HUES64 (cell line): Measurements from ENCODE around the gene PLEKHB2.
"Not testable (repeated sequence)": the region's sequence is repeated elsewhere in the genome, so short reads cannot be mapped to it uniquely, and the experiment has no call there.

Experiments used
- H3K27ac ChIP-seq: 2 replicates; pipeline ENCODE4 v1.7.0; 2013; ENCODE audit warnings: low read depth, low read length, inconsistent platforms
- H3K27me3 ChIP-seq: 2 replicates; pipeline ENCODE4 v1.6.1; 2013; ENCODE audit warnings: mild to moderate bottlenecking, low read length; ENCODE audit not compliant: insufficient read depth
- H3K36me3 ChIP-seq: 2 replicates; pipeline ENCODE4 v1.6.1; 2013; ENCODE audit warnings: mild to moderate bottlenecking, low read length; ENCODE audit not compliant: insufficient read depth
- H3K4me1 ChIP-seq: 2 replicates; pipeline ENCODE4 v1.6.1; 2013; ENCODE audit warnings: mild to moderate bottlenecking, low read length, moderate library complexity; ENCODE audit not compliant: insufficient read depth
- H3K4me3 ChIP-seq: 2 replicates; pipeline ENCODE4 v1.5.1; 2013; ENCODE audit warnings: mild to moderate bottlenecking, low read length, moderate library complexity
- H3K9ac ChIP-seq: 2 replicates; pipeline ENCODE4 v1.6.1; 2013; ENCODE audit warnings: mild to moderate bottlenecking, low read depth, low read length
- H3K9me3 ChIP-seq: 2 replicates; pipeline ENCODE4 v1.6.1; 2013; ENCODE audit warnings: low read depth, low read length; ENCODE audit not compliant: insufficient read depth
- WGBS: fragments of 150-250, 120-280 bp; methylation state at CpG from one replicate; pipeline ENCODE4 v1.1.7; 2013; ENCODE audit warnings: missing lambda C conversion rate; 5-methylcytosine and 5-hydroxymethylcytosine counted together

The PLEKHB2 gene

DNA sequence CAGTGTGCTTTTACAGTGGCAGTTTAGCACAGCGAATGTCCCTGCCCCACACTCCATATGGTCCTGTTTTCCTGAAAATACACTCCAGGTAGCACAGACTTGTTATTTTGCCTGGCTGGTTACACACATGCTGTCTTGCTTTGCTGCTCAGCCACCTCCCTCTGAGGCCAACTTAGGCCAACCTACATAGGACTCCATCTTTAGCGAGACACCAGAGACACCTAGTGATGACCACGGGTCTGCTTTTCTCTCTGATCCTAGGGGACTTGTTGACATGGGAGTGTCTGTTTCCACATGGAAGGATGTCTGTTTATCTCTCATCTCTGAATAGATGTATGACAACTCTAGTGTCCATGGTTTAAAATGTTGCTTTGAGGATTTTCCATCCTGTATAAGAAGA is 43.3 kb downstream of the PLEKHB2 start:
- 91% methylated on average over 3 of the region's 3 CpGs for WGBS
- Histone ChIP-seq H3K4me3 (no peak overlapping the region), H3K4me1 (no peaks in the 10 kb centered on the region), H3K27me3 (no peaks in the 10 kb centered on the region), H3K9ac (no peak overlapping the region), H3K36me3 (peaks cover 65% of the 10 kb centered on the region), H3K27ac (no peak overlapping the region), H3K9me3 (no peaks in the 10 kb centered on the region)

DNA sequence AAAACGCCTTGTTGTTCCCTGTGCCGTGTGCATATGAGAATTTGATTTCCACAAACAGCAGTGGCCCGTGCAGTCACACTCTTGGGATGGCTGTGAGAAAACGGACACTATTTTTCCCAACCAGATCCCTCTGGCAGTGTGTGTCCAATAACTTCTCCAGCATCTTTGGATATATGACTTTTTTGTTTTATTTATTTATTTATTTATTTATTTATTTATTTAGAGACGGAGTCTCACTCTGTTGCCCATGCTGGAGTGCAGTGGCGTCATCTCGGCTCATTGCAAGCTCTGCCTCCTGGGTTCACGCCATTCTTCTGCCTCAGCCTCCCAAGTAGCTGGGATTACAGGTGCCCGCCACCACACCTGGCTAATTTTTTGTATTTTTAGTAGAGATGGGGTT is 45.0 kb downstream of the PLEKHB2 start:
- H3K4me1 ChIP-seq, H3K27me3 ChIP-seq, H3K9me3 ChIP-seq, H3K4me3 ChIP-seq, H3K27ac ChIP-seq, H3K9ac ChIP-seq: not testable (repeated sequence)
- 96% methylated on average over 9 of the region's 9 CpGs for WGBS
- H3K36me3 ChIP-seq = peaks cover 48% of the 10 kb centered on the region

DNA sequence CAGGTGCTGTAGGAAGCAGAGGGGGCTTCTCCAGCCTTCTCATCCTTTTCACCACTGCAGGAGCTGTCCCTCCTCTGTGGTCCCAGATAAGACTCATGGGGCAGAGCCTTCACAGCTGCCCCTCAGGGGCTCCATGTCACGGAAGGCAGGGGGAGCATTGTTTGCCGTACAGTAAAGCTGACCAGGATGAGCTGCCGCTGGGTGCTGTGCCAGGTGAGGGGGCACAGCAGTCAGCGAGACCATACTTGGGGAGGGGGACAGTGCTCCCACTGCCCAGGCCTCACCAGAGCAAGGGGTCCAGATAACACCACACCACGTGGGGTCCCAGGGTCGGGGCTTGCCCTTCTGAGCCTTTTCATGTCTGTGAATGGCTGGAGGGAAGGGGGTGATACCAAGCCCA is 46.3 kb downstream of the PLEKHB2 start:
- Histone ChIP-seq H3K9me3 (no peaks in the 10 kb centered on the region), H3K27me3 (no peaks in the 10 kb centered on the region), H3K9ac (no peak overlapping the region), H3K4me3 (no peak overlapping the region), H3K27ac (no peak overlapping the region), H3K4me1 (no peaks in the 10 kb centered on the region), H3K36me3 (peaks cover 39% of the 10 kb centered on the region)
- 94% methylated on average over 6 of the region's 6 CpGs for whole genome bisulfite sequencing

- no peak overlapping the region for H3K9ac ChIP-seq
- no peaks in the 10 kb centered on the region for H3K27me3 ChIP-seq
- no peak overlapping the region for H3K4me3 ChIP-seq
- WGBS = 66% methylated on average over 7 of the region's 7 CpGs
- peaks cover 32% of the 10 kb centered on the region for H3K36me3 ChIP-seq
- no peak overlapping the region for H3K27ac ChIP-seq
- H3K4me1 ChIP-seq = no peaks in the 10 kb centered on the region
- H3K9me3 ChIP-seq = no peaks in the 10 kb centered on the region
These were observed 46.9 kb downstream of the PLEKHB2 start for GRCh38 chr2:131152074-131152473.

- Histone ChIP-seq H3K9ac (no peak overlapping the region), H3K36me3 (peaks cover 20% of the 10 kb centered on the region), H3K4me3 (no peak overlapping the region), H3K27me3 (no peaks in the 10 kb centered on the region), H3K9me3 (no peaks in the 10 kb centered on the region), H3K4me1 (no peaks in the 10 kb centered on the region), H3K27ac (no peak overlapping the region)
- WGBS = 75% methylated on average over 2 of the region's 4 CpGs
These were observed 48.4 kb downstream of the PLEKHB2 start for GRCh38 chr2:131153529-131153928.

DNA sequence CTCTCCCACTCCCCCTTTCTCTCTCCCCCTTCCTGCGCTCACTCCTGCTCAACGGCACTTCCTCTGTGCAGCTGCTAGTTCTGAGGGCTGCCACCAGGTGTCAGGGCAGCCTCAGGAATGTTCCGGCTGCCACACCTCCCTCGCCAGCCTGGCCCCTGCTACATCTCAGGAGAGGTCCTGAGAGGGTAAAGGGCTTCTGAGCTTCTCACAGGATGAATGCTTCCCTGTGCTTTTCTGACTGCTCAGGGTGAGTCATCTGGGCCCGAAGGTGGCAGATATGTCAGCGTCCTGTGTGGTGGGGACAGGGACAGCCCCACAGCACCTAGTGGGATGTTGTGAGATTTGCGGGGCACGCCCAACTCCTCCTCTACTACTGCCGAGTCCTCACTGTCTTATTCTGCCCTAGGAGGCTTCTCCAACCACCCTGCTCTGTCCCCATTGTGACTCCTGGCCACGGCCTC is 49.0 kb downstream of the PLEKHB2 start:
- Histone ChIP-seq H3K9me3 (no peaks in the 10 kb centered on the region), H3K27ac (no peak overlapping the region), H3K4me1 (no peaks in the 10 kb centered on the region), H3K36me3 (peaks cover 14% of the 10 kb centered on the region), H3K27me3 (no peaks in the 10 kb centered on the region), H3K9ac (no peak overlapping the region), H3K4me3 (no peak overlapping the region)
- 43% methylated on average over 10 of the region's 10 CpGs for WGBS

DNA sequence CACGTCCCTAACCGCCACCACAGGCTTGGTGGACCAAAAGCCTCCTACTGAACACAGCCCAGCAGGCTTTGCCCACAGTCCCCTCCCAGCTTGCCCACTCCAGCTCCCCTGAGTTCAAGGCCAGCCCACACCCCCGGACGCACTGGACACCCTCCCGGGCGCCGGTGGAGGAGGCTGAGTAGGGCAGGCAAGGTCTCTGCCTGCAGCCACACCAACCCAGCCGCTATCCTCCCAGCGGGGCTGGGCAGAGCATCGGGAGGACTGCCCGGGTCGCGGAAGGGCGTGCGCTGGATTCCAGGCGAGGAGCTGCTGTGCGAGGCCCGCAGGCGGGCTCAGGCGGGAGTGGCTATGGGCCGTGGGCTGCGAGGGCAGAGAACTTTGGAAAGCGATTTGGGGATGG is 49.5 kb downstream of the PLEKHB2 start:
- Histone ChIP-seq H3K27me3 (no peaks in the 10 kb centered on the region), H3K4me3 (no peak overlapping the region), H3K27ac (no peak overlapping the region), H3K9ac (no peak overlapping the region), H3K9me3 (no peaks in the 10 kb centered on the region), H3K4me1 (no peaks in the 10 kb centered on the region), H3K36me3 (peaks cover 8% of the 10 kb centered on the region)
- 94% methylated on average over 23 of the region's 23 CpGs for WGBS

GRCh38 chr2:131155208-131155855 is 50.2 kb downstream of the PLEKHB2 start:
- Histone ChIP-seq H3K9me3 (no peaks in the 10 kb centered on the region), H3K27ac (no peak overlapping the region), H3K4me1 (no peaks in the 10 kb centered on the region), H3K27me3 (no peaks in the 10 kb centered on the region), H3K36me3 (peaks cover 4% of the 10 kb centered on the region; the same call in 1 of the 2 replicates), H3K4me3 (no peak overlapping the region), H3K9ac (no peak overlapping the region)
- WGBS = 95% methylated on average over 46 of the region's 46 CpGs

GRCh38 chr2:131156452-131157149 is 51.5 kb downstream of the PLEKHB2 start:
- 84% methylated on average over 12 of the region's 12 CpGs for WGBS
- Histone ChIP-seq H3K27me3 (no peaks in the 10 kb centered on the region), H3K4me3 (no peak overlapping the region), H3K27ac (no peak overlapping the region), H3K9ac (no peak overlapping the region), H3K9me3 (no peaks in the 10 kb centered on the region), H3K36me3 (no peaks in the 10 kb centered on the region), H3K4me1 (no peaks in the 10 kb centered on the region)

DNA sequence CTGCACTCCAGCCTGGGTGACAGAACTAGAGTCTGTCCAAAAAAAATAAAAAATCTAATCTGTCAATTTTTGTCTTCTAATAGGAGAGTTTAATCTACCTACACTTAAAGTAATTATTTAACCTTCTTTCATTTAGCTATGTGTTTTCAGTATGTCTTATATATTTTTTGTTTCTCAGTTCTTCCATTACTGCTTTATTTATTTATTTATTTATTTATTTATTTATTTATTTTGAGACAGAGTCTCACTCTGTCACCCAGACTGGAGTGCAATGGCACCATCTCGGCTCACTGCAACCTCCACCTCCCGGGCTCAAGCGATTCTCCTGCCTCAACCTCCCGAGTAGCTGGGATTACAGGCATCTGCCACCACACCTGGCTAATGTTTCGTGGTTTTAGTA is 60.4 kb downstream of the PLEKHB2 start:
- not testable (repeated sequence) for H3K9me3 ChIP-seq, H3K27ac ChIP-seq, H3K4me1 ChIP-seq, H3K9ac ChIP-seq, H3K27me3 ChIP-seq, H3K36me3 ChIP-seq, H3K4me3 ChIP-seq
- 96% methylated on average over 5 of the region's 5 CpGs for WGBS

- Histone ChIP-seq H3K4me3 (no peak overlapping the region), H3K27ac (no peak overlapping the region), H3K9me3 (no peaks in the 10 kb centered on the region), H3K4me1 (no peaks in the 10 kb centered on the region), H3K9ac (no peak overlapping the region), H3K27me3 (no peaks in the 10 kb centered on the region), H3K36me3 (no peaks in the 10 kb centered on the region)
- 95% methylated on average over 5 of the region's 5 CpGs for WGBS
These were observed 63.4 kb downstream of the PLEKHB2 start for GRCh38 chr2:131168538-131168937.
